H1 (cell line): ENCODE results near the gene PGGHG. TPM values are rescaled to one million over a fixed set of nuclear protein-coding genes. Genes with fewer than 3 reads are reported as not detected.
A peak's percentile ranks its signal among the peaks of the same experiment; 100 is the strongest.

Experiments
- CTCF ChIA-PET: fragments of 300-600 bp; sonication (Branson Sonifier 250); formaldehyde crosslinking; loops from one replicate; lab custom pipeline; 2021; ENCODE audit not compliant: partially characterized antibody; lab: Charles Lee
- POLR2A ChIA-PET: fragments of 300-600 bp; sonication (Branson Sonifier 250); formaldehyde crosslinking; loops from one replicate; lab custom pipeline; 2021; ENCODE audit warnings: inconsistent platforms; ENCODE audit not compliant: partially characterized antibody; lab: Charles Lee
- DNase-seq, 2 experiments: peaks; one replicate each; pipeline versions ENCODE4 v3.0.0 to v3.0.0-alpha.2; 2010 to 2022; ENCODE audit warnings: low spot score in 2 of 2, low read depth in 1 of 2, mixed read lengths in 1 of 2
- FAIRE-seq: peaks from 2 replicates; lab custom pipeline; 2011; peaks lifted over from hg19 to GRCh38; lab: Jason Lieb, UNC
- H2AFZ ChIP-seq: 2 replicates; pipeline ENCODE4 v1.8.1; 2012; ENCODE audit warnings: low read length, inconsistent platforms
- H2AK5ac ChIP-seq: 2 replicates; pipeline ENCODE4 v1.6.1; 2013; ENCODE audit warnings: low read depth, low read length
- H2BK120ac ChIP-seq: replicated peaks from 2 replicates; pipeline ENCODE3; 2013; ENCODE audit warnings: low read depth, low read length, inconsistent platforms
- H2BK12ac ChIP-seq: 2 replicates; pipeline ENCODE4 v1.6.1; 2013; ENCODE audit warnings: low read depth, low read length
- H2BK15ac ChIP-seq: 2 replicates; pipeline ENCODE4 v1.6.1; 2013; ENCODE audit warnings: low read length
- H2BK20ac ChIP-seq: 2 replicates; pipeline ENCODE4 v1.6.1; 2013; ENCODE audit warnings: low read length
- H2BK5ac ChIP-seq: 2 replicates; pipeline ENCODE4 v1.6.1; 2013; ENCODE audit warnings: low read depth, low read length
- H3K14ac ChIP-seq: 2 replicates; pipeline ENCODE4 v1.6.1; 2013; ENCODE audit warnings: inconsistent platforms; ENCODE audit not compliant: insufficient read length
- H3K18ac ChIP-seq: 2 replicates; pipeline ENCODE4 v1.6.1; 2013; ENCODE audit warnings: low read length; ENCODE audit errors: extremely low read depth
- H3K23ac ChIP-seq: 2 replicates; pipeline ENCODE4 v1.6.1; 2013; ENCODE audit warnings: inconsistent platforms; ENCODE audit not compliant: insufficient read length
- H3K23me2 ChIP-seq: 2 replicates; pipeline ENCODE4 v1.6.1; 2013; ENCODE audit warnings: low read depth, low read length
- H3K27ac ChIP-seq: 2 replicates; pipeline ENCODE4 v1.6.1; 2011; ENCODE audit warnings: low read depth, low read length, inconsistent platforms
- H3K27me3 ChIP-seq, 4 experiments: replicated peaks in 1 of 4; 1 replicate in 1 of 4; 2 replicates in 3 of 4; pipeline versions ENCODE4 v1.6.1 to v1.8.1; 2011 to 2013; ENCODE audit warnings: low read length in 3 of 4, mild to moderate bottlenecking in 3 of 4, inconsistent platforms in 2 of 4, mixed read lengths in 2 of 4, moderate library complexity in 1 of 4; ENCODE audit not compliant: control insufficient read depth in 3 of 4, insufficient read depth in 3 of 4; ENCODE audit errors: extremely low read depth in 1 of 4
- H3K36me3 ChIP-seq, 4 experiments: 2 replicates each; pipeline versions ENCODE4 v1.6.1 to v1.8.1; 2011 to 2013; ENCODE audit warnings: mild to moderate bottlenecking in 4 of 4, low read length in 3 of 4, moderate library complexity in 2 of 4, control low read depth in 1 of 4, inconsistent platforms in 1 of 4; ENCODE audit not compliant: insufficient read depth in 4 of 4, control insufficient read depth in 2 of 4
- H3K4ac ChIP-seq: replicated peaks from 2 replicates; pipeline ENCODE3; 2013; ENCODE audit warnings: low read length, low read depth, mixed read lengths, inconsistent platforms; ENCODE audit not compliant: insufficient read length
- H3K4me1 ChIP-seq, 4 experiments: replicated peaks in 1 of 4; 1 replicate in 1 of 4; 2 replicates in 3 of 4; pipeline versions ENCODE4 v1.6.1 to v1.8.1; 2011 to 2013; ENCODE audit warnings: low read length in 3 of 4, inconsistent platforms in 2 of 4, mixed read lengths in 1 of 4; ENCODE audit not compliant: insufficient read depth in 4 of 4, control insufficient read depth in 3 of 4
- H3K4me2 ChIP-seq, 2 experiments: 2 replicates each; pipeline versions ENCODE4 v1.6.1 to v1.8.1; 2011 to 2013; ENCODE audit warnings: low read depth in 2 of 2, low read length in 2 of 2, control low read depth in 1 of 2, inconsistent platforms in 1 of 2, mild to moderate bottlenecking in 1 of 2; ENCODE audit not compliant: insufficient read depth in 1 of 2
- H3K4me3 ChIP-seq, 4 experiments: fragments of 200-600, 300-600 bp in 1 of 4; sonication (generic), shearing (Covaris generic), sonication (Bioruptor Twin) in 1 of 4; 2 replicates each; pipeline versions ENCODE4 v1.5.1 to v1.8.1; 2011 to 2016; ENCODE audit warnings: low read length in 4 of 4, low read depth in 3 of 4, control low read depth in 2 of 4, inconsistent platforms in 2 of 4, mild to moderate bottlenecking in 2 of 4, mixed read lengths in 1 of 4, moderate library complexity in 1 of 4; ENCODE audit not compliant: insufficient read depth in 2 of 4; ENCODE audit errors: extremely low read depth in 1 of 4
- H3K56ac ChIP-seq: replicated peaks from 2 replicates; pipeline ENCODE3; 2013; ENCODE audit warnings: low read depth, mild to moderate bottlenecking, mixed read lengths, low read length, inconsistent platforms; ENCODE audit not compliant: insufficient read length
- H3K79me1 ChIP-seq: 2 replicates; pipeline ENCODE4 v1.6.1; 2013; ENCODE audit warnings: low read depth, low read length, control low read depth
- H3K79me2 ChIP-seq, 2 experiments: 2 replicates each; pipeline versions ENCODE4 v1.6.1 to v1.8.1; 2012 to 2013; ENCODE audit warnings: low read length in 2 of 2, mild to moderate bottlenecking in 2 of 2, inconsistent platforms in 1 of 2; ENCODE audit not compliant: insufficient read depth in 2 of 2, control insufficient read depth in 1 of 2
- H3K9ac ChIP-seq, 4 experiments: replicated peaks in 1 of 4; 1 replicate in 1 of 4; 2 replicates in 3 of 4; pipeline versions ENCODE4 v1.6.1 to v1.8.1; 2011 to 2013; ENCODE audit warnings: low read depth in 3 of 4, low read length in 3 of 4, control low read depth in 2 of 4, mild to moderate bottlenecking in 2 of 4, moderate library complexity in 2 of 4, inconsistent platforms in 1 of 4; ENCODE audit errors: extremely low read depth in 1 of 4
- H3K9me3 ChIP-seq, 2 experiments: 2 replicates each; pipeline versions ENCODE4 v1.6.1 to v1.8.1; 2012 to 2013; ENCODE audit warnings: mild to moderate bottlenecking in 2 of 2, moderate library complexity in 2 of 2, control low read depth in 1 of 2, inconsistent platforms in 1 of 2, low read depth in 1 of 2, low read length in 1 of 2, mixed read lengths in 1 of 2; ENCODE audit not compliant: insufficient read depth in 2 of 2
- H4K20me1 ChIP-seq, 2 experiments: replicated peaks in 1 of 2; 2 replicates each; pipeline versions ENCODE3 to v1.8.1; 2011 to 2013; ENCODE audit warnings: inconsistent platforms in 2 of 2, low read length in 2 of 2, mild to moderate bottlenecking in 1 of 2; ENCODE audit not compliant: insufficient read depth in 2 of 2, control insufficient read depth in 1 of 2
- H4K5ac ChIP-seq: 2 replicates; pipeline ENCODE4 v1.6.1; 2013; ENCODE audit warnings: low read length, low read depth, mixed read lengths, inconsistent platforms; ENCODE audit not compliant: insufficient read length
- H4K8ac ChIP-seq: 2 replicates; pipeline ENCODE4 v1.8.0; 2013; ENCODE audit warnings: mild to moderate bottlenecking, moderate library complexity, low read length, inconsistent platforms; ENCODE audit not compliant: insufficient read depth; ENCODE audit errors: extremely low read depth
- H4K91ac ChIP-seq: replicated peaks from 2 replicates; pipeline ENCODE3; 2013; ENCODE audit warnings: low read length, mixed read lengths, inconsistent platforms; ENCODE audit not compliant: insufficient read length
- ATF2 ChIP-seq: IDR thresholded peaks from 2 replicates; pipeline ENCODE4 v1.6.1; 2012; ENCODE audit warnings: low read length, inconsistent platforms
- CTBP2 ChIP-seq: IDR thresholded peaks from 2 replicates; pipeline ENCODE4 v1.7.0; 2011; ENCODE audit warnings: borderline replicate concordance, mild to moderate bottlenecking, moderate library complexity, mixed read lengths, low read length; ENCODE audit not compliant: insufficient read depth, insufficient read length
- EZH2 ChIP-seq: fragments of 200-600 bp; sonication (generic); IDR thresholded peaks from 2 replicates; pipeline ENCODE4 v1.7.1; 2012; ENCODE audit warnings: low read depth, mild to moderate bottlenecking, moderate library complexity, low read length, inconsistent platforms; ENCODE audit not compliant: severe bottlenecking
- HDAC2 ChIP-seq, 2 experiments: fragments of 300-600 bp in 1 of 2; sonication (generic) in 1 of 2; IDR thresholded peaks; 2 replicates each; pipeline ENCODE4 v1.6.1; 2011 to 2012; ENCODE audit warnings: low read depth in 2 of 2, low read length in 2 of 2, mild to moderate bottlenecking in 2 of 2, moderate library complexity in 2 of 2, borderline replicate concordance in 1 of 2, inconsistent platforms in 1 of 2
- RAD21 ChIP-seq, 2 experiments: IDR thresholded peaks in 1 of 2; conservative IDR thresholded peaks in 1 of 2; 2 replicates each; pipeline ENCODE4 v1.6.1; 2011; ENCODE audit warnings: low read depth in 2 of 2, low read length in 2 of 2, improper control_type of control experiment in 1 of 2, inconsistent platforms in 1 of 2, mild to moderate bottlenecking in 1 of 2, moderate library complexity in 1 of 2
- SAP30 ChIP-seq: fragments of 300-600 bp; sonication (generic); IDR thresholded peaks from 2 replicates; pipeline ENCODE4 v1.7.1; 2012; ENCODE audit warnings: low read length, moderate library complexity, mild to moderate bottlenecking, inconsistent platforms; ENCODE audit not compliant: insufficient read depth, insufficient replicate concordance
- SP1 ChIP-seq: IDR thresholded peaks from 2 replicates; pipeline ENCODE4 v1.6.1; 2011; ENCODE audit warnings: low read depth, low read length
- TAF1 ChIP-seq: IDR thresholded peaks from 2 replicates; pipeline ENCODE4 v1.6.1; 2011; ENCODE audit warnings: mild to moderate bottlenecking, low read depth, low read length
- WGBS, 2 experiments: shearing (Covaris generic) in 1 of 2; methylation state at CpG; one replicate each; pipeline versions ENCODE4 v1.1.6 to v1.1.7; 2013 to 2015; ENCODE audit warnings: low lambda C conversion rate in 2 of 2, mixed read lengths in 2 of 2, inconsistent platforms in 1 of 2, low coverage in 1 of 2, missing lambda C conversion rate in 1 of 2; ENCODE audit not compliant: insufficient replicate concordance in 2 of 2, insufficient coverage in 1 of 2, insufficient read length in 1 of 2; ENCODE audit errors: extremely low coverage in 1 of 2, missing lambda C conversion rate in 1 of 2; 5-methylcytosine and 5-hydroxymethylcytosine counted together
- polyA plus RNA-seq, 7 experiments: library from polyadenylated mRNA; depleted of rRNA in 3 of 7; stranded (reverse) in 5 of 7; unstranded in 2 of 7; fragments of >200 nt in 5 of 7; fragments of 200-250 nt in 2 of 7; gene quantifications; 1 replicate in 5 of 7; 2 replicates in 1 of 7; 4 replicates in 1 of 7; pipeline versions ENCODE4 v1.2.1 to v1.2.3, GENCODE V29; 2011 to 2013; ENCODE audit warnings: missing spikeins in 2 of 7, mixed read lengths in 2 of 7
- total RNA-seq: library from RNA; stranded (reverse); fragmentation: NEBNext Ultra II Directional; extraction: Animal tissue kit (Norgen Biotek cat#: 25700); gene quantifications from 2 replicates; pipeline ENCODE4 v1.2.1, GENCODE V29; 2021

PGGHG gene
- total and polyA plus RNA-seq, 2 of the 8 experiments (the other 6 are each of a cell fraction or from before 2014, with no cell fraction given), result 34.8 to 60.7 TPM

- Histone ChIP-seq H4K20me1 (no peaks in the 10 kb centered on the region), H2AFZ (peak overlapping the region; percentile 68), H3K4me1 (peaks cover 7 to 25% (median 21%) of the 10 kb centered on the region in 4 experiments), H3K23me2 (no peaks in the 10 kb centered on the region), H3K18ac (peak overlapping the region; percentile 81), H4K5ac (peak overlapping the region; percentile 6), H3K9me3 (peaks cover 6 to 8% of the 10 kb centered on the region in 2 experiments; a peak in 3 of 4 replicates), H3K23ac (no peak overlapping the region), H3K9ac (no peak overlapping the region), H3K4me2 (no peak overlapping the region), H3K27me3 (no peaks in the 10 kb centered on the region), H2BK5ac (peak overlapping the region; percentile 85), H2BK120ac (peak overlapping the region; percentile 67), H3K4me3 (no peak overlapping the region), H3K79me1 (no peaks in the 10 kb centered on the region), H2BK12ac (peak overlapping the region; percentile 98), H4K8ac (no peak overlapping the region), H2BK15ac (0 out of 2 replicates have a peak overlapping the region, but pooled peaks have one; percentile 19), H3K14ac (no peak overlapping the region), H4K91ac (peak overlapping the region; percentile 87), H3K27ac (no peak overlapping the region), H3K36me3 (no peaks in the 10 kb centered on the region), H3K56ac (no peak overlapping the region), H3K79me2 (no peaks in the 10 kb centered on the region), H3K4ac (peak overlapping the region; percentile 55), H2BK20ac (peak overlapping the region; percentile 40), H2AK5ac (peak overlapping the region; percentile 93)
- FAIRE-seq (peak; percentile 19), DNase-seq (no peak)
- WGBS, 2 experiments, result 65% methylated on average over 14 of the region's 15 CpGs; no CpG with 5 or more reads in 1 of the 2 experiments
- CTCF ChIA-PET, result interaction anchor here (1.0 to 1.6 kb wide), 2 partner anchors 30 to 86 kb away, joined by 3 to 5 read pairs; no protein-coding TSS in a partner anchor
- POLR2A ChIA-PET, result interaction anchor here (0.7 to 1.4 kb wide), 3 partner anchors 9 to 33 kb away, joined by 3 to 4 read pairs (median 3); no protein-coding TSS in a partner anchor
- TF ChIP-seq SP1 (no peak), TAF1 (no peak), ATF2 (no peak), SAP30 (no peak), EZH2 (no peak), HDAC2 (IDR thresholded peaks at IDR 0.05; ENCODE audit: borderline replicate concordance in 1 of 2, low read depth in 2 of 2, low read length in 2 of 2) (no peak), CTBP2 (no peak), RAD21 (IDR thresholded peaks at IDR 0.05 in 1 of 2, conservative IDR thresholded peaks at IDR 0.05 in 1 of 2; ENCODE audit: low read depth in 2 of 2, low read length in 2 of 2) (no peak)
Measured at GRCh38 chr11:335779-336658, 47.1 kb downstream of the PGGHG start.
